ENCODE measurements around the gene DMBT1.
"Not testable (repeated sequence)": the region's sequence is repeated elsewhere in the genome, so short reads cannot be mapped to it uniquely, and the experiment has no call there.

The DMBT1 gene

DNA sequence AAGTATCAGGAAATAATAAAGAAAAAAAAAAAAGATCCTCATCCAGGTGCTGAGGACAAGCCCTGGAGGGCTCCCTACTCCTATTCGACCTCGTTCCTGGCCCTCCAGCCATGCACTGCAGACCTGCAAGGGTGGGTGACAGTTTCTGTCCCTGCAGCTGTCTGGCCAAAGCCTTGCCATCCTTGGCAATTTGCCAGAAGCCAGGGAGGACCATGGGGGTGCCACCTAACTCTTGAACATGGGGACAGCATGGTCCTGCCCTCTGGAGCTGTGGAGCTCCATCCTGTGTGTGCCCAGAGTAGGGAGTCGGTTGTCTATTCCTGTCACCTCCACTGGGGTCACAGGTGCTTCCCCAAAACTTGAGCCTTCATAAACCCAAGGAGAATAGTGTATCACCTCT is 27.8 kb downstream of the DMBT1 start:
- no peak for DNase-seq

DNA sequence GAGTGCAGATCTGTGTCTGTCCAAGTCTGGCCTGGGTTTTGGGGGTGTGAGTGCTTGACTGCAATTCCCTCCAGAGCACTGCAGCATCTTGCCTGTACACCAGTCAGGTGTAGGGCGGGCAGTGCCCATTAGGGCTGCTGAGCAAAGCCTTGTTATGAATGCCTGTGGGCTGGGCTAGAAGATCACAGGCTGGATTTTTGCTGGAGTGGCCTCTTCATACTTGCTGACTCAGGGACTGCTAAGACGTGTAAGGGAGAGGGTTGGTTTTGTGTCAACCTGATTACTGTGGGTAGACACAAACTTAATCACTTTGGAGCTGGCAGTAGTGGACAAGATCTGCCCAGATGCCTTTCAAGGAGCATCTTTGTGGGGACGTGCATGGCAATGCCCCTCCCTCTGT is 29.6 kb downstream of the DMBT1 start:
- DNase-seq: no peak

DNA sequence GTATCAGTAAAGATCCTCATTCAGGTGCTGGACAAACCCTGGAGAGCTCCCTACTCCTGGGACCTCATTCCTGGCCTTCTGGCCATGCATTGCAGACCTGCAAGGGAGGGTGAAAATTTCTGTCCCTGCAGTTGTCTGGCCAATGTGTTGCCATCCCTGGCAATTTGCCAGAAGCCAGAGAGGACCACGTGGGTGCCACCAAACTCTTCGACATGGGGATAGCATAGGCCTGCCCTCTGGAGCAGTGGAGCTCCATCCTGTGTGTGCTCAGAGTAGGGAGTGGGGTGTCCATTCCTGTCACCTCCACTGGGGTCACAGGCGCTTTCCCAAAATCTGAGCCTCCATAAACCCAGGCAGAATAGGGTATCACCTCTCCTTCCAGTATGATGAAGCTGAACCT is 31.2 kb downstream of the DMBT1 start:
- DNase-seq: no peak

DNA sequence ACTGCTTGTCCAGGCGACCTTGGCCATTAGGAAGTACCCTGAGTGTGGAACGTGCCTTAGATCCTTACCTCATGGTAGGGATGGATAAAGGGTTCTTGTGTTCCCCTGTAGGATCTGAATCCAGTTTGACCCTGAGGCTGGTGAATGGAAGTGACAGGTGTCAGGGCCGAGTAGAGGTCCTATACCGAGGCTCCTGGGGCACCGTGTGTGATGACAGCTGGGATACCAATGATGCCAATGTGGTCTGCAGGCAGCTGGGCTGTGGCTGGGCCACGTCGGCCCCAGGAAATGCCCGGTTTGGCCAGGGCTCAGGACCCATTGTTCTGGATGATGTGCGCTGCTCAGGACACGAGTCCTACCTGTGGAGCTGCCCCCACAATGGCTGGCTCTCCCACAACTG is 31.6 kb downstream of the DMBT1 start:
- no peak for DNase-seq

DNA sequence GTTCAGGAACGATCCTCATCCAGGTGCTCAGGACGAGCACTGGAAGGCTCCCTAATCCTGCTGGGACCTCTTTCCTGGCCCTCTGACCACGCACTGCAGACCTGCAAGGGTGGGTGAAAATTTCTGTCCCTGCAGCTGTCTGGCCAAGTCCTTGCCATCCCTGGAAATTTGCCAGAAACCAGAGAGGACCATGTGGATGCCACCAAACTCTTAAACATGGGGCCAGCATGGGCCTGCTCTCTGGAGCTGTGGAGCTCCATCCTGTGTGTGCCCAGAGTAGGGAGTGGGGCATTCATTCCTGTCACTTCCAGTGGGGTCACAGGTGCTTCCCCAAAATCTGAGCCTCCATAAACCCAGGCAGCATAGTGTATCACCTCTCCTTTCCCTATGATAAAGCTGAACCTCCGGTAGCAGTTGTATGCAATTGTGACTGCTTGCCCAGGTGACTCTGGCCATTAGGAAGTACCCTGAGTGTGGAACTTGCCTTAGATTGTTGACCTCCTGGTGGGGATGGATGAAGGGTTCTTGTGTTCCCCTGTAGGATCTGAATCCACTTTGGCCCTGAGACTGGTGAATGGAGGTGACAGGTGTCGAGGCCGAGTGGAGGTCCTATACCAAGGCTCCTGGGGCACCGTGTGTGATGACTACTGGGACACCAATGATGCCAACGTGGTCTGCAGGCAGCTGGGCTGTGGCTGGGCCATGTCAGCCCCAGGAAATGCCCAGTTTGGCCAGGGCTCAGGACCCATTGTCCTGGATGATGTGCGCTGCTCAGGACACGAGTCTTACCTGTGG is 57.1 kb downstream of the DMBT1 start:
- no peak for DNase-seq

DNA sequence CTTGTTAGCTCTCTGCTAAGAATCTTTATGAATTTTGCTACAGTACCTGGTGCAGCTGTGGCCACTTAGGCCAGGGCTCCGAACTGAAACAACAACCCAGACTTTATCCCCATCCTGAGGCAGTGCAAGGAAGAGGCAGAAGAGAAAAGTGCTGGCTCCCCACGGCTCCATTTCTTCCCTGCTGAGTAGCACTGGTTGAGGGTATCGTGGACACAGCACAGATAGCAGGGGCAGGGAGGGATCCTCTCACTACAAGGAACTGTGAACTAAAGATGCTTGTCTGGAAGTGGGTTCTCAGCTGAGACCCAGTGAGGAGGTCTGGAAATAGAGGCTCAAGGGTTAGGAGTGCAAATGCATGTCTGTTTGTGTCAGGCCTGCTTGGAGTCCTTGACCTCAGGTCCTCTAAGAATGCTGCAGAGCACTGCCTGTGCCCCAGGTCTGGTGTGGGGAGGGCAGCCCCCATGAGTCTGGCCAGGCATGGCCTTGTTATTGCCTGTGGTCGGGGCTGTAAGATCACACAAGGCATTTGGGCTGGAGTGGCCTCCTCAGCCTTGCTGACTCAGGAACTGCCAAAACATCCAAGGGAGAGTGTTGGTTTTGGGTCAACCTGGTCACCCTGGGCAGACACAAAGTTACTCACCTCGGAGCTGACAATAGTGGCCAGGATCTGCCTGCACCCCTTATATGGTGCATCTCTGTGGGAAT is 58.1 kb downstream of the DMBT1 start:
- DNase-seq: no peak

DNA sequence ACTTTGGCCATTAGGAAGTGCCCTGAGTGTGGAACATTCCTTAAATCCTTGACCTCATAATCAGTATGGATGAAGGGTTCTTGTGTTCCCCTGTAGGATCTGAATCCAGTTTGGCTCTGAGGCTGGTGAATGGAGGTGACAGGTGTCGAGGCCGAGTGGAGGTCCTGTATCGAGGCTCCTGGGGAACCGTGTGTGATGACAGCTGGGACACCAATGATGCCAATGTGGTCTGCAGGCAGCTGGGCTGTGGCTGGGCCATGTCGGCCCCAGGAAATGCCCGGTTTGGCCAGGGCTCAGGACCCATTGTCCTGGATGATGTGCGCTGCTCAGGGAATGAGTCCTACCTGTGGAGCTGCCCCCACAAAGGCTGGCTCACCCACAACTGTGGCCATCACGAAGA is 60.4 kb downstream of the DMBT1 start:
- DNase-seq: not testable (repeated sequence)

DNA sequence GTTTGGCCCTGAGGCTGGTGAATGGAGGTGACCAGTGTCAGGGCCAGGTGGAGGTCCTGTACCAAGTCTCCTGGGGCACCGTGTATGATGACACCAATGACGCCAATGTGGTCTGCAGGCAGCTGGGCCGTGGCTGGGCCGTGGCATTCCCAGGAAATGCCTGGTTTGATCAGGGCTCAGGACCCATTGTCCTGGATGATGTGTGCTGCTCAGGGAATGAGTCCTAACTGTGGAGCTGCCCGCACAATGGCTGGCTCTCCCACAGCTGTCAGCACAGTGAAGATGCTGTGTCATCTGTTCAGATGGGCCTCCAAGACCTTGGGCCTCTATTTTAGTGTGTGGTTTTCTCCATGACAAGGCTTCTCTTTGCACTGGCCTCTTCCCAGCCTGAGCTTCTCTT is 64.0 kb downstream of the DMBT1 start:
- no peak for DNase-seq

DNA sequence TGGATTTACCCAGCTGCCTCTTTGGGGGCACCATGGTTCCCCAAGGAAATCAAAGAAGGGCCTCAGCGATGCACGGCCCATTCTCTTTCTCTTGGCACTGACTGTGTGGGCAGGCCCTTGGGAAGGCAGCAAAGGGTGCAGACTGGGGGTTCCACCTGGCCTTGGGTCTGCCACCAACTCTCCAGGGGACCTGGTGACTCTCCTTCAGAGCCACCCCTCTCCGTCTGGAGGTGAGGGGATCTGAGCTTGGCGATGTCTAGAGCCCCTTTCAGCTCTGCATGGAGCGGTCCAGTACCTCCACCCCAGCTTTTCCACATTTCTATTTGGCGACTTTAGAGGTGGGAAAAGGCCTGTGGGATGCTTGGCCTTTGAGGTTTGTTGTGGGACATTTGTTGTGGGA is 70.0 kb downstream of the DMBT1 start:
- DNase-seq: no peak

DNA sequence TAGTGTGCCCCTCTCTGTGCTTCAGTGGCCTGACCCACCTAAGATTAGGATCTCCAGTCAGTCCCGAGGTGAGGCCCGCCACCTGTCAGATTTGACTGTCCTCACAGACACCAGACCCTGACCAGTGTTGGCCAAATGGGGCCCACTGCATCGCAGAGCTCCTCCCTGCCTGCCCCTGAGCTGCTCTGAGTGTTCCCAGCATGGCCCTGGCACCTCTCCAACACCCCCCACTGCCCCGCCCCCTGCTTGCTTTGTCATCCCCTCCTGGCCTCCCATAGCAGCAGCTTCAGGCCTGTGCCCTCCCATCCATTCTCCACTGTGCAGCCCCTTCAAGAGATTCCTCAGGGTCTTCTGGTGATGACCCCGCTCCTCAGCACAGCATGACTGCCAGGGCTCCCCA is 71.5 kb downstream of the DMBT1 start:
- no peak for DNase-seq

DNA sequence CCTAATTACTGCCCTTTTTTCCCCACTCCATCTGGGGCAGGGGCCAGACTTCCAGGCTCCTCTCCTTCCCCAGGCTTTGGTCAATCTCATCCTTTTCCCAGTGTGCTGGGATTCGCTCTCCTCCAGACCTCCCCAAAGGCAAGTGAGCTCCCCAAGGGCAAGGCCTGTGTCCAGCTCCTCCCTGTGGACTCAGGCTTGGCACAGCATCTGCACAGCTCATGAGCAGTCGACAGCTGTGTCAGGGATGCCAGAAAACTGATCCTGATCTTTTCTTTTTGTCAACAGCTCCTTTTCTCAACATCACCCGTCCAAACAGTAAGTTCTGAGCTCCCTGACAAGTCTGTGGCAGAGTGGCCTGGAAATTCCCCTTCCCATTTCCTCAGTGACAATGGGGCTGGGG is 72.0 kb downstream of the DMBT1 start:
- DNase-seq: no peak

DNA sequence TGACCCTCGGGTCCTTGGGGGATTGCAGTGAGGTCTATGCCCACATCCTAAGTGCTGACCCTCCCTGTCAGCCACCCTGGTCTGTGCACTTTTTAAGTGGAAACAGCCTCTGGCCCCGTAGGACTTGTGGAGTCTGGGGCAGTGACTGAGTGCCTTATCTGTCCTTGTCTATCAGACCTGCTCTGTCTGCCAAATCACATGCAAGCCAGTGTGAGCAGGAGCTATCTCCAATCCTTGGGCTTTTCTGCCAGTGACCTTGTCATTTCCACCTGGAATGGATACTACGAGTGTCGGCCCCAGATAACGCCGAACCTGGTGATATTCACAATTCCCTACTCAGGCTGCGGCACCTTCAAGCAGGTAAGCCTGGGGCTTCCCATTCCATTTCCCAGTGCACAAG is 76.4 kb downstream of the DMBT1 start:
- DNase-seq: no peak

DNA sequence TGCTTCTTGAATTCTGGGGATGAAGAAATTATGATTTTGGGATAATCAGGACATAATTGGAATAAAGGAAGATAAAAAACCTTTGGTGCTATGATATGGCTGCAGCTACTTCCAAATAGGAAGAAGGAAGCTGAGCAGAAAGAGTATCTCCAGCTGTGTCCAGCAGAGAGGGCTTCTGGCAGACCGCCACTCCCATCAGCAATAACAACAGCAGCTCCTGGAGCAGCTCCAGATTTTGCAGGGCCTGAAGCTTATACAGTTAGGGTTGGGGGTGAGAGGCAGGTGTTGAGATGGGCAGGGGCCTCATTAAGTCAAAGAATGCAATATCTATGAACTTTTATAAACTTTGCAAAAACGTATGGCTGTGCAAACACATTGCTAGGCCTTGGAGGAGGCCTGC is 76.8 kb downstream of the DMBT1 start:
- no peak for DNase-seq

DNA sequence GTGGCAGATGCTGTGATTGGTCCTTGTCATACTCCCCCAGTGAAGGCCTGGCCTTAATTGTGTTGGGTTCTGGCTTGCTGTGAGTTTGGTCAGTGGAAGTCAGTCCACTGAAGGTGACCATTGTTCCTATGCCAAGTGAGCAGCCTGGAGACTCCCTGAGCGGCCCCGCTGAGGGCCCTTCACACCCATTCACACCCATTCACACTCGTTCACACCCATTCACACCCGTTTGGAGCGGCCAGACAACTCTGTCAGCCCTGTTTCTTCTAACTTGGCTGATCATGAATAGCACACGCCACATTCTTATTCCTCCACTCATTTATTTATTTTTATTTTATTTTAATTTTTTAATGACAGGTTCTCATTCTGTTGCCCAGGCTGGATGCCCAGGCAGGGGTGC is 77.6 kb downstream of the DMBT1 start:
- no peak for DNase-seq

DNA sequence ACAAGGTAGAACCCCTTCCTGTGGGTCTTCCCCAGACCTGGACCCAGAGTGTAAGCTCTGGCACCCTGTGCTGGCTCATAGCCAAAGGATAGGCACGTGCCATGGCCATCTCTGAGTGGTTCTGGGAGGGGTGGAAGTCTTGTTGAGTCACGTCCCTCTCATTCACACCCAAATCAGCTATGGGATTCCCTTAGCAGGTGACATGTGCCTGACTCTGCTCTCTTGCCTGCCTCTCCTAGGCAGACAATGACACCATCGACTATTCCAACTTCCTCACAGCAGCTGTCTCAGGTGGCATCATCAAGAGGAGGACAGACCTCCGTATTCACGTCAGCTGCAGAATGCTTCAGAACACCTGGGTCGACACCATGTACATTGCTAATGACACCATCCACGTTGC is 79.2 kb downstream of the DMBT1 start:
- DNase-seq: no peak

DNA sequence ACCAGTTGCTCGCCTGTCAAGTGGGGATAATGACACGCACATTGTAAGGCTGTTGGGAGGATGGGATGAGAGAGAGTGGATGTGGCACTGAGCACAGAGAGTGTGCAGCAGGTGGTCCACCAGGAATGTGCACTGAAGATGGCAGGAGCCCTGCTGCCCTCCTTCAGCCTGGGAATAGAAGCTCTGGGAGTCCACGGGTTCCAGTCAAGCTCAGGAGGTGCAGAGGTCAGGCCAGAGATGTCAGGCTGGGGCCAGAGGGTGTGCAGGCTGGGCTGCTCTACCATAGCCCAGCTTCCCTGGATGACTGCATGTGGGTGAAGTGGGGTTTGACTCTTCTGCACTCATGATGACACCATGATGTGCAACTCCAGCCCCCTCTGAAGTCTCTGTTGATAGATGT is 80.4 kb downstream of the DMBT1 start:
- DNase-seq: no peak

DNA sequence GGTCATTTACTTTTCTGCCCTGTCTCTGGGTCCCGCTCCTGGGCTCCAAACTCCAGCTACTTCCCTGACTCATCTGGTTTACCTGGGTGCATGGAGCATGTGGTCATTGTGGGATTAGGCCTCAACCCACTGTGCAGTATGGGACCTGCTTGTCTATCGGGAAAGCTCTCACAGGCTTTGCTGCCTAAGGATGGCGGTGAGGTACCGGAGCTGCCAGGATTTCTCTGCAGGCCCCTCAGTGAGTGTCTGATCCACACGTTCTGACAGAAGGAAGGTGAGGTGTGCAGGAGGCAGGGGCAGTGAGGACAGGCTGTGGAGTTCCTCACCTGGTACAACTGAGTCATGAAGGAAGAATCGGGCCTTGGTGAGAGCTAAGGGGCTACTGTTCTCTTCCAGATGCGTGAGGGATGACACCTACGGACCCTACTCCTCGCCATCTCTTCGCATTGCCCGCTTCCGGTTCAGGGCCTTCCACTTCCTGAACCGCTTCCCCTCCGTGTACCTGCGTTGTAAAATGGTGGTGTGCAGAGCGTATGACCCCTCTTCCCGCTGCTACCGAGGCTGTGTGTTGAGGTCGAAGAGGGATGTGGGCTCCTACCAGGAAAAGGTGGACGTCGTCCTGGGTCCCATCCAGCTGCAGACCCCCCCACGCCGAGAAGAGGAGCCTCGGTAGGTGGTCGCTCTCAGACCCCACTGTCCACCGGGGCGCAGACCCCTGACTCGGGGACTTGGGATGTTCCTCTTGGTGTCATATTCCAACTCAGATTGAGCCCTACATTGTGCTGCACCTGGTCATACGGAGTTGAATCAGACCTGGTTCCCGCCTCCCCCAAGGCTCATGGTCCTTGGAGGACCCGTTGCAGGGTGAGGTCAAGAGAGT is 82.4 kb downstream of the DMBT1 start:
- DNase-seq: no peak

DNA sequence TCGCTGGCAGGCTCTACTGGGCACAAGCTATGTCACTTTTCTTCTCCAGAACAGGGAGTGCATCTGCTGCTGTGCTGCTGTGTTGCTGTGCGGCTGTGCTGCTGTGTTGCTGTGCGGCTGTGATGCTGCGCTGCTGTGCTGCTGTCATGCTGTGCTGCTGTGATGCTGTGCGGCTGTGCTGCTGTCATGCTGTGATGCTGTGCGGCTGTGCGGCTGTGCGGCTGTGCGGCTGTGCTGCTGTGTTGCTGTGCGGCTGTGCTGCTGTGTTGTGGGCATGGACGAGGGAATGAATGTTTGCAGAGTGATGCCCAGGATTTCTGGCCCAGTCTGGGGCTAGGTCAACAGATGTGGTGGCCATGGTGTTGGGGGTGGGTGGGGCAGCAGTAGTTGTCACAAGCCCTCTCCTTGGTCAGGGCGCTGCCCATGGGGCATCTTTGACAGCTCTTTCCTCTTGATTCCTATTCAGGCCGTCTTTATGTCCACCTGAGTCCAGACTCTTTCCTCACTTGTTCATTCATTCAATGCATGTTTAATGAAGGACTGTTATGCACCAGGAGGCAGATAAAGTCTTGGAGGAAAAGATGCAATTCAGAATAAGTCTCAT is 83.5 kb downstream of the DMBT1 start:
- no peak for DNase-seq

DNA sequence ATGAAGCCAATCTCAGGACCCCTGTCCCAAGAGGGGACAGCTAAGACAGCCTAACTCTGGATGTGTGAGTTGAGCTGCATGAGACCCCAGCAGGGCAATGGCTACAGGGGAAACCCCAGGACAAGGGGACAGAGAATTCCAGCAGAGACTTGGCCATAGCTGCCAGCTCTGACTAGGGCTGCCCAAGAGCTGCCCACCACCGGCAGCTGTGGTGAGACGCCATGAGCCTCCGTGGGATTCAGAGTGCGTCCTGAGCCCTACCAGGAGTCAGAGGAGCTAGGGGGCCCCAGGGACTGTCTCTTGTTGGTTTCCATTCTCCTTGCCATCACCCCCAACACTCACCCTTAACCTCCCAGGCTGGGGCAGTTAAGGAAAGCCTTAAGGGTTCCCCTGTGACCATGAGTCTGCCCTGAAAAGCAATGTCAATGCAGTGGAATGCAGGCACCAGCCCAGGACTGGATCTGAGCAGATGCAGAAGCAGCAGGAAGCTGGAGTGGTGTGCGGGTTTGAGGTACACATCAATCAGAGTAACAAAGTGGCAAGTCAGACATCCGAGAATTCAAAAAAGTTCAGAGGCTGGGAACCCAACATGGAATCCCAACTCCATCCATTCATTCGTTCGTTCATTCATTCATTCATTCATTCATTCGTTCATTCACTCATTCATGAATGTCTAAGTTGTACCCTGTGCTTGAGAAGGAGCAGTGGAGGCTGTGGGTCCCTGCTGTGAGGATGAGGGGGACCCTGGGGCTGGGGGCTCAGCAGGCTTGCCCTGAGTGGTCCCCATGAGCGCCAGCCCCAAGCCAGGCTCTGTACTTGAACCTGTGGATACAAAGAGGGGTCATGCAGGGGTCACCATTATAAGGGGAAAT is 86.2 kb downstream of the DMBT1 start:
- DNase-seq: no peak

DNA sequence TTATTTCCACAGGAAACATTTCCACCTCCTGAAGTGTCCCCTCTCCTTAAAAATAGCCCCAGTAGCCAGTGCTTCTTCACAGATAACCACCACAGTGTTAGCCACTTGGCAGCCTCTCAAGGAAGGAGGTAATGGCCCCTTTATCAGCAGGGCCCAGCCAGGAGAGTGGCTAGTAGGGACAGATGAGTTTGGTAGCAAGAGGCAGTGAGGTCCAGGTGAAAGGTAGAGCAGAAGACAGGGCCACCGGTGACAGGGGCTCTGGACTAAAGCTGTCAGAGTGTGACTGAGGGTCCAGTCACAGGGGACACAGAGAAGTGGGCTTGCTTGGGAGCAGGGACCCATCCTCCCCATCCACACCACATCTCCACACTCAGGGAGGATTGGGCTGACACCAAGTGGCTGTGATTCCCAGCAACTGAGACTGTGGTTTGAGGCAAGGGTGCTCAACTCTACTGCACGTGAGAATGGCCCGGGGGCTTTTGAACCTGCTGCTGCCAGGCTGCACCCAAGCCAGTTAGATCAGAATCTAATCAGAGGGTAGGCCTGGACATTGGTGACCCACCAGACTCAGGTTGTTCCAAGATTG is 86.9 kb downstream of the DMBT1 start:
- DNase-seq: no peak

DNA sequence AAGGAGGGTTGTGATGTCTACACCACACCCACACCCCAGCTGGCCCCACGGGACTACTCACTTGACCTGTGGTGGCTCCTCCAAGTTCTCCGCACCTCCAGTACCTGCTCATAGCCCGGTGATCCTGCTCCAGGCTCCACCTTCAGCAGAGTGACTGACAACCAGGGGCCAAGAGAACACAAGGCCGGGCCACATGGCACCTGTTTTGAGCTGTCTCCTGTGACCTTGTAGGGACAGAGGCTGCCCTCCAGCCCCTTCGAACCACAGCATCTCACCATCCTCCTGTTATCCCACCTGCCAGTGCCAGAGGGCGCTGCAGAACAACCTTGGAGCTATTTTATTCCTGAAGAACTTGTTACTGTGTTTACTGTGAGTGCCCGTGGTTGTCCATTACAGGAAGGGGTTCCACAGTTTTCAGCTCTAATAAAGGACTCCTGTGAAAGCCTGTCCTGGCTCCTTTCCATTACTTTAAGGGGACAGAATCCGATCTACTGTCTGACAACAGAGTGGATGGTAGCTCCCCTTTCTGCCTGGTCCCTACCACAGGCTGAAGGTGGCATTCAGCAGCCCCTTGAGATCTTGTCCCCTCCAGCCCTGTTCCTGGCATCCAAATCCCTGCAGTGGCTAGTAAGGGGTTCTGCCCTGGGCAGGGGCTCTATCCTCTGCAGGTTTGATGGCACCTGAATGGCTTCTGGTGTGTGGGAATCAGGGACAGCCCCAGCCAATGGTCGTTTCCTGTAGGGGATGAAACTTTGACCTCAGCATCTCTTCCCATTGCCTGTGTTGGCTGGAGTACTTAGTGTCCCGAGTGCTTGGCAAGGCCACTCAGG is 88.3 kb downstream of the DMBT1 start:
- DNase-seq: peak; percentile 9
